Effector CD4-positive, alpha-beta T cell (primary cell): ENCODE results near the gene FAM98A.
A peak's percentile ranks its signal among the peaks of the same experiment; 100 is the strongest.

Experiments
- DNase-seq: peaks from one replicate; pipeline ENCODE4 v3.0.0-alpha.2; 2020
- total RNA-seq: gene quantifications from one replicate; lab custom pipeline; 2026; lab: John Stamatoyannopoulos, UW

Gene FAM98A
- total RNA-seq = 24.8 reads per million, percentile 52 among the genes with 10 or more reads in this experiment

GRCh38 chr2:33599175-33599942, at the start of gene FAM98A:
Gene FAM98A, minus strand, starts transcription at chr2:33599299. Its CDS starts 78 bp downstream, at chr2:33599221.
- peak; percentile 98 for DNase-seq

DNA sequence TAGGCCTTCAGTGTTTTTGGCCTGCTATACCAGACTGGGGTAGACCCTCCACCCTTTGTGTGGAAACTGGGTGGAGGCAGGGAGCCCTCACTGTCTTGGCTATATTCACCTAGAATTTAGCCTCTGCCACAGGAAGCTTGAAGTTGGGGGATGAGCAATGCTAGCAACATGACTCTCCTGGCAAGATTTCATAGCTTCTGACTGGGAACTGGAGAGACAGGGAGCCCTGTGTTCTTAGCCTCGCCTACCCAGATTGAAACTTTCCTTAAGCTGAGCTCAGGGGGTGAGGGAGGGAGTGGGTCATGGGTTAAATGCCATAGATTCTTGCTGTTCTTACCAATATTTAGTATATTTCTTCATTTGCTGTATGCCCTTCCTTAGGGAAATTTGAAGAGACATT, 46.8 kb upstream of the FAM98A start:
- no peak for DNase-seq

DNA sequence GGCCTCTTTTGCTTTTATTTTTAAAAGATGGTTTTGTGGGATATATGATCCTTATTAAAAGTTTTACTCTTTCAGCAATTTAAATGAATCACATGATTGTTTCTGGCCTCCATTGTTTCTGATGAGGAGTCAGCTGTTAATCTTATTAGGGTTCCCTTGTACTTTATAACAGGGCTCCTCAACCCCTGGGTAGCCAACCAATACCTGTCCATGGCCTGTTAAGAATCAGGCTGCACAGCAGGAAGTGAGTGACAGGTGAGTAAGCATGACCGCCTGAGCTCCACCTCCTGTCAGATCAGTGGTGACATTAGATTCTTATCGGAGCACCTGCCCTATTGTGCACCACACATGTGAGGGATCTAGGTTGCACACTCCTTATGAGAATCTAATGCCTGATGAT, 45.1 kb upstream of the FAM98A start:
- DNase-seq = no peak

- no peak for DNase-seq
Measured at GRCh38 chr2:33636001-33636400, 36.9 kb upstream of the FAM98A start.

DNA sequence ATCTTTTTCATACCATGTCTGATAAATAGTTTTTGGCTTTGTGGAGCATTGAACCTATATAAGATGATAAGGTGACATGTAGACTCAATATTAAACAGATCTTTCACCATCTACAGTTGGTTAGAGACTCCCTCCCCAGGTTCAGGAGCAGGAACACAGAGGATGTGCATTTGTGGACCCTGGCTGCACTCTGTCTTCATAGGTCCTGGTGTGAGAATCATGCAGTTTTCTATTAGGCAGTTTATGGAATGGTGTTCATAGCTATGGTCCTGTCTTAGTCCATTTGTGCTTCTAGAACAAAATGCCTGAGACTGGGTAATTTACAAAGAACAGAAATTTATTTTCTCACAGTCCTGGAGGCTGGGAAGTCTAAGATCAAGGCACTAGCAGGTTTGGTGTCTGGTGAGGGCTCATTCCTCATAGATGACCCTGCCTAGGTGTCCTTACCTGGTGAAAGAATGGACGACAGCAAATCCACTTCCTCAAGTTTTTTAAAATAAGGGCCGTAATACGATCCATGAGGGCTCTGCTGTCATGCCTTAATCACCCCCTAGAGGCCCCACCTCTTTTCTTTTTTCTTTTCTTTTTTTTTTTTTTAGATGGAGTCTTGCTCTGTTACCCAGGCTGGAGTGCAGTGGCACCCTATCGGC, 35.3 kb upstream of the FAM98A start:
- DNase-seq = no peak

DNA sequence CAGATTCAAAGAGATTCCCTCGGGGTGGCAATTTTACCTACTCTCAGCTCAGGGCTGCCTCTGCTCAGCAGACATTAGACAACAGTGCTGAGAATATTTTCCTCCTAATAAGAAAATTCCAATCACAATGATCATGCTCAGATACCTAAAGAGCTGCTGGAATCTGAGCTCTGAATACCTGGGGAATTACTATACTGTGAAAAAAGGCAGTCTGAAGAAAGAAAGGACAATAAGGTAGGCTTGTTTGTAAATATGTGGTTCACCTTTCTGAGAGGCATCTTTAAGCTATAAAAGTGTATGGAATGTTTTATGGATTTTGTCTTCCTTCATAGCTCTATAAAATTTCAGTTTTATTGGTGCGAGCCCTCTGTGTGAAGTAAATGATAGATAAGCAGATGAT, 34.2 kb upstream of the FAM98A start:
- no peak for DNase-seq

DNA sequence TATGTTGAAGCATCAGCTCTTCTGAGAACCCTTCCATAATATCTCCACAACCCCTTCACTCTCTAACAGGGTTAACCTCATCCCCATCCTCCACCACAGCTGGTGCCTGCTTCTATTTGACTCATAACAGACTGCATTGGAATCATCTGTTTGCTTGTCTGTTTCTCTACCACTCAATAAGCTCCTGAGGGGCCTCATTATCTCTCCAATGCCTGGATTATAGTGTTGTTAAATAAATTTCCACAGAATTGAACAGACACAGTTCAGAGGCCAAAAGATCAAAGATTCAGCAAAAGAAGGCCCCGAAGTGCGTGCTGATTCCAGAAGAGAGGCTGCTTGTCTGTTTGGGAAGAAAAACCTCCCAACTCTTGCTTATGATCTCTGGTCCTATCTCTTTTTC, 33.7 kb upstream of the FAM98A start:
- DNase-seq = no peak

- no peak for DNase-seq
Measured at GRCh38 chr2:33628031-33628827, 29.1 kb upstream of the FAM98A start.

DNA sequence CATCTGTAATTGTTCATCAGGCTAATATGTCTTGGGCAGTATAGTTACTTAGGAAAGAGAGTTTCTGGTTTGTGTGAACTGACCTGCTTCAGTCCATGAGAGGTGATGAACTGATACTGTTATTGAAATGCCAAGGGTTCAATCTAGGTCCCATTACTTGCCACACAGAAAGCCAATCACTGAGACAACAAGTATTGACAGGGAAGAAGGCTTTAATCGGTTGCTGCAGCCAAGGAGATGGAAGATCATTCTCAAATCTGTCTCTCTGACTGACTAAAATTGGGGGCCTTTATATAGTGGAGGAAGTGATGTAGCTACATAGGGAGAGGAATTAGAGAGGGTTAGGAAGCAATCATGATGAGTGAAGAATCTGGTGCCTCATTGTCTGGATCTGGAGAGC, 19.9 kb upstream of the FAM98A start:
- no peak for DNase-seq

GRCh38 chr2:33617989-33618388, 18.9 kb upstream of the FAM98A start:
- no peak for DNase-seq

GRCh38 chr2:33617401-33617800, 18.3 kb upstream of the FAM98A start:
- DNase-seq = no peak

DNA sequence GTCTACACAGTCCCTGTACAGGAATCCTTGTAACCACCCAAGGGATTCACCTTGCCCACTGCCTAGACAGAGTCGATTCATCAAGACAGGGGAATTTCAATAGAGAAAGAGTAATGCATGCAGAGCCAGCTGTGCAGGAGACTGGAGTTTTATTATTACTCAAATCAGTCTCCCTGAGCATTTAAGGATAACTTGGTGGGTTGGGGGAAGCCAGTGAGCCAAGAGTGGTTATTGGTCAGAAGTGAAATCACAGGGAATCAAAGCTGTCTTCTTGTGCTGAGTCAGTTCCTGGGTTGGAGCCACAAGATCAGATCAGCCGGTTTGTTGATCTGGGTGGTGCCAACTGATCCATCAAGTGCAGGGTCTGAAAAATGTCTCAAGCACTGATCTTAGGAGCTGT, 17.8 kb upstream of the FAM98A start:
- DNase-seq = no peak

DNA sequence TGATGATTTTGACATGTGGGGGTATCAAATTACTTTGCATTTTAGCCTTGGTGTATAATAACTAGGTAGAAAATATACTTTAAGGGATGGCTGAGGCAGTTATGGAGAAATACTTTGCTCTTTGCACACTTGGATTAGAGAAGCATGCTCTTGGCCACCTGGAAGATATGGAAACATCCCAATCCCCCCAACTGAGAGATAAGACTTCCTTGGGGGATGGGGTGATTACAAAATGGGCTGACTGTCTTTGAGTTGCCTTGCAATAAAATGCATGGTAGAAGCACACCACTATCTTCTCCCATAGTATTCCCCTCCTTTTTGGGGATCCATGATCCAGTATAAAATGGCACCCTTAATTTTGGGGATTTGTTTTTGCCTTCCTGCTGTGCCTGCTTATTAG, 15.1 kb upstream of the FAM98A start:
- no peak for DNase-seq

DNA sequence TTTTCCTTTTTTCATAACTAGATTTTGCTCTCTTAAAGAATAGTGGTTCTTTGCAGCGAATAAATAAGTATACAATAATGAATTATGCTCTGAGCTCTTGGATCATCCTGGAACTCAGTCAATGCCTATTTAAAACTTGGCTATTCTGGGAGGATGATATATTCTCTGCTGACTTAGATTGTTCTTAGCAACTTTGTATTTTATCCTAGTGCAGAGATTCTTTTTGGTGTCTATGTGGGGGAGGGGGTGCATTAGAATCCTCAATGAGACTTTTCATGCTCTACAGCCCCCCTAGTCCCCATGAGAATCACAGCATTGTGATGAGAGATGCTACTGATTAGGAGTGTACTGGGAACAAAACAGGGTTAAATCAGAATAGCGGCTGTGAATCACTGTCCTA, 8.8 kb upstream of the FAM98A start:
- DNase-seq = no peak

- DNase-seq = no peak
Measured at GRCh38 chr2:33607251-33607721, 8.2 kb upstream of the FAM98A start.

GRCh38 chr2:33606622-33607021, 7.5 kb upstream of the FAM98A start:
- no peak for DNase-seq

DNA sequence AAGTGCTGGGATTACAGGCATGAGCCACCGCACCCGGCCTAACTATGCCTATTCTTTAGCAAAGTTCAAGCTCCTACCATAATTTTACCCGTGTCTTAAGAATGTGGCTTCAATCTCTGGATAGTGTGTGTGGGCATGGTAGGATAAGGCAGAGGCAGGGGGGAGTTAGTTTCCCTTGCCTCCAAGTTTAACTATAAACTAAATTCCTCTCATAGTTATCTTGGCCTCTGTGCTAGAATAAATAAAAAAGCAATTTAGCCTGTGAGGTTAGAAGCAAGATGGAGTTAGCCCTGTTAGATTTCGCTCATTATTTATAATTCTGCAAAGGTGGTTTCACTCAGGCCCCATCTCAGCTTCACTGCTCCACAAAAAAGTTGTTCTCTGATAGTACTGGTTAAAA, 7.0 kb upstream of the FAM98A start:
- DNase-seq = no peak

DNA sequence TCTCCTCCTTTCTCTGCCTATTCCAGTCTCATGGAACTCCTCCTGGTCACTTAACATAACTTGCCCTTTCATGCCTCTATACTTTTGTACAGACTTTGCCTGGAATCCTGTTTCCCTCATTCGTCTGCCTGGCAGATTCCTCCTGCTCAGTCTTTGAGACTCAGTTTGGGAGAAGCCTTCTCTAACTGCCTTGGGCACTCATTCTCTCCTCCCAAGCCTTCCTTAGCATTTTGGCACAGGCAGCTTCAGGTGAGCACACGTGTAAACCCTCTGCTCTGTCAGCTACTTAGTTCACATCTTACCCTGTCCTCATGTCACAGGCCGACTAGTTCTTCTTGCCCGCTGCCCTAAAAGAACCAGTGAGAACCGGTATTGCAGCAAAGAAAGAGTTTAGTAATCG, 6.0 kb upstream of the FAM98A start:
- no peak for DNase-seq

DNA sequence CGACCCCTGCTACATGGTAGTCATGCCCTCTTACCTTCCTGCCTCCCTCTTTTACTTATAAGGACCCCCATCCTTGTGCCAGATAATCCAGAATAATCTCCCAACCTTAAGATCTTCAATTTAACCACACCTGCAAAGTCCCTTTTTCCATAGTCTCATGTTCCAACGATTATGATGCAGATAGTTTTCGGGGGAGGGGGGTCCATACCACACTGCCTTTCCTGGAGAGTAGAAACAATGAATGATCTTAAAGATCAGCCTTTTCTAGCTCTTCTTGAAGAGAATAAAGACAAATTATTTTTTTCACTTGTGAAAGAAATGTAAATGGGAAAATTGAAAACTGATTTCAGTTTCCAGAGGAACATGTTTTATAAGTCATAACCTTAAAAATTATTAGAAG, 4.3 kb upstream of the FAM98A start:
- DNase-seq = no peak

DNA sequence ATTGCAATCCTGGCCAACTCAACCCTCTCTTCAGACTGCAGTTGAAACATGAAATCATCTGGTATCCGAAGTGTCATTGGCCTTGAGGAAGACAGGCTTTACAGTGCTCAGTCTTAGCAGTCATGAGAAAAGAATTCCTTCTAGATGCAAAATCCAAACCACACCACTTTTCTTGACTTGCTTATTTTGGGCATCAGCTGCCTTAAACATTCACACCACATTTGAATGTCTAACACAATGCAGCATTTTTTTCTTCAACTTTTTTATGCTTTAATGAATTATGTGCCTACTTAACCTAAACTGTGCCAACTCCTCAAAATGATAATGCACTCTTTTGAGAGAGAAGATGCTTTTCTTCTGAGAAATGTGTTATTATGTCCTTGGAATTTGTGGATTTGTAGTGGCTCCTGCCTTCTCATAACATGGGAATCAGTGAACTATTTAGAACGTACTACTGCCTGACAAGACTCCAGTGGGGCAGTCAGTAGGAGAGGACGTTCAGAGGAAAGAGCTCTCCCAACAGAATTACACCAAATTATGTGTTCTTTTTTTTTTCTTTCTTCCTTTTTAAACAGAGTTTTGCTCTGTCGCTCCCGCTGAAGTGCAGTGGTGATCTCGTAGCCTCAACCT, 3.2 kb upstream of the FAM98A start:
- DNase-seq = no peak

DNA sequence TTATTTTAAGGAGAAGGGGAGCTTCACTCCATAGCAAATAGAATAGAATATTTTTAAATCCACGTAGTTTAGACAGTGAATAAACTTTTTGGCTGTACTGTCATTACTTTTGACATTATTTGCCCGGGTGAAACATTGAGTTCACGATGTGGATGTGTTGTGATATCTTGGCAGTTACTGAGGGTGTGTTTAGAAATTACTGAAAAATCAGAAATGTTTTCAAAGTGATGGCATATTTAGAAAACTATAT, 769 bp upstream of the FAM98A start:
- DNase-seq = no peak

- DNase-seq = peak; percentile 23
Measured at GRCh38 chr2:33598561-33599174, 431 bp downstream of the FAM98A start.

GRCh38 chr2:33597026-33597425, 2.1 kb downstream of the FAM98A start:
- no peak for DNase-seq
